HG03135 (cell line): ENCODE measurements around the gene MS4A4E.
"Not testable (repeated sequence)": the region's sequence is repeated elsewhere in the genome, so short reads cannot be mapped to it uniquely, and the experiment has no call there.

ENCODE experiments used
- ATAC-seq: cut with Tn5 transposase; IDR thresholded peaks from one replicate; pipeline ENCODE4 v1.9.1; 2021; ENCODE audit warnings: mild to moderate bottlenecking, moderate library complexity; ENCODE audit not compliant: unreplicated experiment

The MS4A4E gene

DNA sequence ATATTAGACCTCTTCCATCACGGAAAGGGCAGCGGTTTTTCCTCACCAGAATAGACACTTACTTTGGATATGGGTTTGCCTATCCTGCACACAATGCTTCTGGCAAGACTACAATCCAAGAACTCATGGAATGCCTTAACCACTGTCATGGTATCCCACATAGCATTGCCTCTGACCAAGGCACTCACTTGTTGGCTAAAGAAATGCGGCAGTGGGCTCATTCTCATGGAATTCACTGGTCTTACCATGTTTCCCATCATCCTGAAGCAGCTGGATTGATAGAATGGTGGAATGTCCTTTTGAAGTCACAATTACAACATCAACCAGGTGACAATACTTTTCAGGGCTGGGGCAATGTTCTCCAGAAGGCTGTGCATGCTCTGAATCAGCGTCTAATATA, 20.8 kb downstream of the MS4A4E start:
- no peak for ATAC-seq

GRCh38 chr11:60221692-60222091, 21.2 kb downstream of the MS4A4E start:
- ATAC-seq, result no peak

- ATAC-seq, result no peak
These were observed 21.8 kb downstream of the MS4A4E start for GRCh38 chr11:60221181-60221580.

GRCh38 chr11:60214386-60214785, 28.6 kb downstream of the MS4A4E start:
- no peak for ATAC-seq

DNA sequence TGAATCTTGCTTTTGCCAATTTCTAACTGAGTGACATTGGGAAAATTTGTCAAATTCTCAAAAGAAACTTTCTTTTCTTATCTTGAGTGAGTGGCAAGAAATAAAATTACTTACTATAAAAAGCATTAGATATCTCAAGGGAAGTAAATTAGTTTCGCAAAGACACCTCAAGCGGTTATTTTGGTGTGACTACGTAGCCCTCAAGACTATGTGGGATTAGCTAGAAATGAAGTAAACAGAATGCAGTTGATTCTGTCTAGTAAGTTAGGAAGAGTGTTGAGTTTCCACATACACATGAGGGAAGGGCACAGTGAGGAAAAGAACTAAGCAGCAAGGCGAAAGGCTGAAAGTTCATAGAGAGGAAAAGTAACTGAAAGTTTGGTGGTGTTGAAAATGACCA, 31.7 kb downstream of the MS4A4E start:
- no peak for ATAC-seq

DNA sequence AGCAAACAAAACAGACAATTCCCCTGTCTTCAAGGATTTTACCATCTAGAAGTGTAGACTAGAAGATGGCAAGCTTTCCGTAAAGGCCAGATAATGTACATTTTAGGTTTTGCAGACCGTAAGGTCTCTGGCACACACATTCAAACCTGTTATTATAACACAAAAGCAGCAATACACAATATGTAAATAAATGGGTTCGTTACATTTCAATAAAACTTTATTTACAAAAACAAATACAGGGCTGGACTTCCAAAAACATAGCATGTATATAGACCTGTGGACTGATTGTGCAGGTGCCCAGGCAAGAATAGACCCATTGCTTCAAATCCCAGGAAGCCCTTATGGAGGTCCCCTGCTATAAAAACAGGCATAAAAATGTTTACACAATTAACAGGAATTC, 33.0 kb downstream of the MS4A4E start:
- ATAC-seq, result no peak

DNA sequence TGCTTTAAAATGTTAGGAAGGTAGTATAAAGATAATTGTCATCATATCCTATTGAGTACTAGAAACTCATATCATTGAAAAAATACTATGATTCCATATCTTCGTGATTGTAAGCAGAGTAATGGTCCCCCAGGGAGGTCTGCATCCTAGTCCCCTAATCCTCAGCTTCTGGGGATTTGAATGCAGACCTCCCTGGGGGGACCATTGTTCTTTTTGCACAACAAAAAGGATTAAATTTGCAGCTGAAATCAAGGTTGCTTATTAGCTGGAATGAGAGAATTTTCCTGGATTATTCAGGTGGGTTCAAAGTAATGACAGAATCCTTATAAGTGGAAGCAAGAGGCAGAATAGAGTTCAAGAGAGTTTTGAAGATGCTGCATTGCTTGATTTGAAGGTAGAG, 34.0 kb downstream of the MS4A4E start:
- ATAC-seq, result no peak

GRCh38 chr11:60208146-60208895, 34.6 kb downstream of the MS4A4E start:
- ATAC-seq, result no peak

DNA sequence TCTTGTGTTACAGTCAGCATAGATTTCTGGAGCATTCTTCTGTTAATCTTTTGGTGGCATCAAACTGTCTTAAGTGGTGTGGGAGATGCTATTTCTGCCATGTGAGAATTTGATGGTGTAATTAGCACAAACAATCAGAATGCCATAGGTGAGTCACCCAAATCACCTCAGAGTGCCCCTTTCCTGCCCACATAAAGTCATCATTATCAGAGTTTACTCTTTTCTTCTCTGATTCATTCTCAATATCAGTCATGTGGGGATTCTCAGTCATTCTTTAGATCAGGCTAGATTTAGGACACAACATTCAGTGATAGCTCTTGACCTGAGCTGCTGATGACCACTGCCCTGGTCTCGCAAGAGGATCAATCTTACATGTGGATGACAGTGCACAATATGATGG, 36.3 kb downstream of the MS4A4E start:
- no peak for ATAC-seq

GRCh38 chr11:60204922-60205321, 38.0 kb downstream of the MS4A4E start:
- no peak for ATAC-seq

GRCh38 chr11:60201334-60201733, 41.6 kb downstream of the MS4A4E start:
- ATAC-seq, result not testable (repeated sequence)

GRCh38 chr11:60197442-60197841, 45.5 kb downstream of the MS4A4E start:
- no peak for ATAC-seq

DNA sequence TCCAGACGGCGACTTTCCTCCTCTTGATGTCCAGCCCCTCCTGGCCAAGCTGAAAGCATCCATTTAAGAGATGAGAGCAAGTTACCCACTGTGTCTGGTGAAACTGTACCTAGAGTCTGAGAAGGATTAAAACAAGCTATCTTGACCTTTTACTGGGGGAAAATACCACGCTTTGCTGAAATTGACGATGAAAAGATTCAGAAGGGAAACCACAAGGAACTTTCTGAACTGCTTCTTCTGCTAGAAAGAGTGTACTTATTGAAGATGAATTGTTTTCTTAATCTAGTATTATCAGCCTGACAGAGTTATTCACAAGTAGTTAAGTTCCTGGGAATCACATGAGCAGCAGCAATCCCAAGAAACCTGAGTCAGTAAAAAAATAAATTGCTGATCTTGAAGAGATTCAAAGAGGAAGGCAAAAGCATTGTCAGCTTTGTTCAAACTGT, 47.0 kb downstream of the MS4A4E start:
- ATAC-seq, result no peak

- ATAC-seq, result no peak
These were observed 48.4 kb downstream of the MS4A4E start for GRCh38 chr11:60194511-60194910.

GRCh38 chr11:60193687-60194433, 49.1 kb downstream of the MS4A4E start:
- peak; percentile 92 for ATAC-seq

DNA sequence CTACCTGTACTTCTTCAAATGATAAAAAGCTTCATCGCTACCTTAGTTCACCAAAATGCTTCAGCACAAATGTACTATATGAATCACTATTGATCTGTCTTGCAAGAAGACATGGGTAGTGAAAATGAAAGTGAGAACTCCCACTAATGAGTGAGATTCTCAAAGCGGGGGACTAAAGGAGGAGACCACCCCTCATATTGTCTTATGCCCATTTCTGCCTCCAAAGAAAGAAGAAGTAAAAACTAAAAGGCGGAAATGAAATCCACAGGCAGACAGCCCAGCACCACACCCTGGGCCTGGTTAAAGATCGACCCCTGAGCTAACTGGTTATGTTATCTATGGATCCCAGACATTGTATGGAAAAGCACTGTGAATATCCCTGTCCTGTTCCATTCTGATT, 50.4 kb downstream of the MS4A4E start:
- ATAC-seq, result not testable (repeated sequence)

GRCh38 chr11:60188481-60188880, 54.5 kb downstream of the MS4A4E start:
- not testable (repeated sequence) for ATAC-seq

- not testable (repeated sequence) for ATAC-seq
These were observed 56.8 kb downstream of the MS4A4E start for GRCh38 chr11:60186128-60186527.

DNA sequence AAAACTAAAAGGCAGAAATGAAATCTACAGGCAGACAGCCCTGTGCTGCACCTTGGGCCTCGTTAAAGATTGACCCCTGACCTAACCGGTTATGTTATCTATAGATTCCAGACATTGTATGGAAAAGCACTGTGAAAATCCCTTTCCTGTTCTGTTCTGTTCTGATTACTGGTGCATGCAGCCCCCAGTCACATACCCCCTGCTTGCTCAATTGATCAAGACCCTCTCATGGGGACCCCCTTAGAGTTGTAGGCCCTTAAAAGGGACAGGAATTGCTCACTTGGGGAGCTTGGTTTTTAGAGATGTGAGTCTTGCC, 57.5 kb downstream of the MS4A4E start:
- not testable (repeated sequence) for ATAC-seq

GRCh38 chr11:60184824-60185511, 58.0 kb downstream of the MS4A4E start:
- peak; percentile 68 for ATAC-seq

DNA sequence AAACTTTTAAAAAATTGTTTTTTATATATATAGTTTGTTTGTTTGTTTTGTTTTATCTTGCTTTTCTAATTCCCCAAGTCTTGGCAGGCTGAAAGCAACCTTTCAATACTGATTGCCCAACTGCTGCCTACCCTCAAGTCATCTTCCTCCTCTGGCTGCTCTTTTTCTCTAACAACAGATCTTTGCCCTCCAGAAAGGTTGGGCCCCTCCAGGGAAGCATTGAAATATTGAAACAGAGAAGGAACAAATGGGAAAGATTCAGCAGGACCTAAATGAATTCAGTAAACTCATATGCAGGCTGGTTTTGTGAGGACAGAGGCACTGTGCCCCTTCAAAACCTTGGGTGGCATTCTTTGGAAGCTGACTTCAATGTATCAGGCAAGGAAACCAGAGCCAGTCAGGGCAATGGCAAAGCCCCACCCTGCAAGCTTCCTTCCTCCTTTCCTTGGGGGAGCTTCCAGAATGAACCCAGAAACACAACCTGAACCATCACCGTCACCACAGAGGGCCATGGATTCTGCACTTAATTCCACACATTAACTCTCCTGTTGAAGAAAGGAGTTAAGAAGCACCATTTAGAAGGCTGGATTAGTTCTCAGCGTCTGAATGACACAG, 59.2 kb downstream of the MS4A4E start:
- no peak for ATAC-seq
